Liver (tissue), 9 donors: ENCODE results near the gene UNC79. TPM values are rescaled to one million over a fixed set of nuclear protein-coding genes. Genes with fewer than 3 reads are reported as not detected.
"Not testable (repeated sequence)": the region's sequence is repeated elsewhere in the genome, so short reads cannot be mapped to it uniquely, and the experiment has no call there.

ENCODE experiments used
- DNase-seq: peaks from one replicate; pipeline ENCODE4 v3.0.0-alpha.2; 2017; ENCODE audit warnings: low spot score
- H3K27ac ChIP-seq, 2 donors: one replicate each; pipeline ENCODE4 v1.7.0; 2013; ENCODE audit warnings: inconsistent platforms in 2 of 2, low read length in 2 of 2, control low read depth in 1 of 2, low read depth in 1 of 2, mild to moderate bottlenecking in 1 of 2
- H3K27me3 ChIP-seq, 4 donors: one replicate each; pipeline versions ENCODE4 v1.6.1 to v1.7.0; 2013; ENCODE audit warnings: low read length in 3 of 4, inconsistent platforms in 1 of 4, mild to moderate bottlenecking in 1 of 4, moderate library complexity in 1 of 4; ENCODE audit not compliant: control insufficient read depth in 4 of 4, insufficient read depth in 4 of 4
- H3K36me3 ChIP-seq, 4 donors: one replicate each; pipeline versions ENCODE4 v1.6.1 to v1.7.0; 2013; ENCODE audit warnings: low read length in 3 of 4, mild to moderate bottlenecking in 3 of 4, low read depth in 1 of 4, moderate library complexity in 1 of 4; ENCODE audit not compliant: control insufficient read depth in 4 of 4, insufficient read depth in 3 of 4
- H3K4me1 ChIP-seq, 4 donors: one replicate each; pipeline versions ENCODE4 v1.6.1 to v1.7.0; 2013; ENCODE audit warnings: low read length in 3 of 4, mild to moderate bottlenecking in 3 of 4, moderate library complexity in 1 of 4; ENCODE audit not compliant: control insufficient read depth in 4 of 4, insufficient read depth in 4 of 4
- H3K4me3 ChIP-seq, 3 donors: one replicate each; pipeline versions ENCODE4 v1.6.1 to v1.7.0; 2013; ENCODE audit warnings: low read length in 3 of 3, control low read depth in 1 of 3, low read depth in 1 of 3, mild to moderate bottlenecking in 1 of 3
- H3K9ac ChIP-seq, 2 donors: one replicate each; pipeline ENCODE4 v1.7.0; 2013; ENCODE audit warnings: low read length in 2 of 2, mild to moderate bottlenecking in 2 of 2, moderate library complexity in 2 of 2, control low read depth in 1 of 2, low read depth in 1 of 2
- H3K9me3 ChIP-seq, 4 donors: one replicate each; pipeline versions ENCODE4 v1.6.1 to v1.7.0; 2013; ENCODE audit warnings: low read length in 3 of 4; ENCODE audit not compliant: control insufficient read depth in 4 of 4
- EGR1 ChIP-seq, 2 donors: IDR thresholded peaks; 2 replicates each; pipeline ENCODE4 v1.6.1; 2016 to 2018; ENCODE audit warnings: antibody characterized with exemption in 2 of 2, low read depth in 2 of 2
- FOXA1 ChIP-seq: IDR thresholded peaks from 2 replicates; pipeline ENCODE4 v1.6.1; 2016; ENCODE audit warnings: antibody characterized with exemption
- FOXA2 ChIP-seq: IDR thresholded peaks from 2 replicates; pipeline ENCODE4 v1.6.1; 2016; ENCODE audit warnings: antibody characterized with exemption
- GABPA ChIP-seq, 2 donors: IDR thresholded peaks in 1 of 2; conservative IDR thresholded peaks in 1 of 2; 2 replicates each; pipeline ENCODE4 v1.6.1; 2016; ENCODE audit warnings: antibody characterized with exemption in 2 of 2, mild to moderate bottlenecking in 1 of 2, moderate library complexity in 1 of 2
- HNF4G ChIP-seq: IDR thresholded peaks from 2 replicates; pipeline ENCODE4 v1.6.1; 2016; ENCODE audit warnings: antibody characterized with exemption
- JUND ChIP-seq, 2 donors: IDR thresholded peaks; 2 replicates each; pipeline ENCODE4 v1.6.1; 2016; ENCODE audit warnings: antibody characterized with exemption in 2 of 2
- NR2F2 ChIP-seq: IDR thresholded peaks from 2 replicates; pipeline ENCODE4 v1.6.1; 2016; ENCODE audit warnings: antibody characterized with exemption
- RXRA ChIP-seq, 2 donors: IDR thresholded peaks; 2 replicates each; pipeline ENCODE4 v1.6.1; 2017 to 2018; ENCODE audit warnings: antibody characterized with exemption in 2 of 2, mild to moderate bottlenecking in 1 of 2
- SP1 ChIP-seq: IDR thresholded peaks from 2 replicates; pipeline ENCODE4 v1.6.1; 2018; ENCODE audit warnings: antibody characterized with exemption, mild to moderate bottlenecking
- YY1 ChIP-seq: IDR thresholded peaks from 2 replicates; pipeline ENCODE4 v1.6.1; 2016; ENCODE audit warnings: antibody characterized with exemption, mild to moderate bottlenecking
- WGBS: extraction: QIAGEN DNeasy Blood & Tissue Kit; methylation state at CpG from one replicate; pipeline ENCODE4 v1.1.7; 2013; 5-methylcytosine and 5-hydroxymethylcytosine counted together
- polyA plus RNA-seq, 2 donors: library from polyadenylated mRNA; stranded (reverse) in 1 of 2; unstranded in 1 of 2; fragments of 200-250 nt in 1 of 2; fragments of >200 nt in 1 of 2; fragmentation: Nextera tagmentation in 1 of 2; extraction: Ambion mirVana in 1 of 2; gene quantifications; one replicate each; pipeline versions ENCODE4 v1.2.1 to v1.2.3, GENCODE V29; 2013 to 2015
- total RNA-seq, 2 donors: library from RNA; depleted of rRNA; stranded (reverse); fragments of >200 nt; gene quantifications; one replicate each; pipeline ENCODE4 v1.2.3, GENCODE V29; 2014
- TF ChIP-seq, protein P1 (sequence below): IDR thresholded peaks from 2 replicates; pipeline ENCODE4 v1.6.1; 2016; ENCODE audit warnings: antibody characterized with exemption
- TF ChIP-seq, protein P2 (sequence below): IDR thresholded peaks from 2 replicates; pipeline ENCODE4 v1.6.1; 2016; ENCODE audit warnings: antibody characterized with exemption, mild to moderate bottlenecking
- TF ChIP-seq, protein P3 (sequence below): fragments of 150-350 bp; IDR thresholded peaks from 2 replicates; pipeline ENCODE4 v1.5.1; 2017; ENCODE audit warnings: improper control_type of control experiment, low read depth, low read length; ENCODE audit not compliant: missing input control
- TF ChIP-seq, protein P4 (sequence below): IDR thresholded peaks from 2 replicates; pipeline ENCODE4 v1.6.1; 2016; ENCODE audit warnings: antibody characterized with exemption
- TF ChIP-seq, protein P5 (sequence below): IDR thresholded peaks from 2 replicates; pipeline ENCODE4 v1.6.1; 2016; ENCODE audit warnings: antibody characterized with exemption
- donor health status: healthy.
- donor health status: healthy.
- donor health status: healthy.
- donor health status: healthy.
- donor health status: healthy.

The UNC79 gene
- total and polyA plus RNA-seq, 4 donors = 0.01 to 0.08 (median 0.05) TPM; not detected in 1

DNA sequence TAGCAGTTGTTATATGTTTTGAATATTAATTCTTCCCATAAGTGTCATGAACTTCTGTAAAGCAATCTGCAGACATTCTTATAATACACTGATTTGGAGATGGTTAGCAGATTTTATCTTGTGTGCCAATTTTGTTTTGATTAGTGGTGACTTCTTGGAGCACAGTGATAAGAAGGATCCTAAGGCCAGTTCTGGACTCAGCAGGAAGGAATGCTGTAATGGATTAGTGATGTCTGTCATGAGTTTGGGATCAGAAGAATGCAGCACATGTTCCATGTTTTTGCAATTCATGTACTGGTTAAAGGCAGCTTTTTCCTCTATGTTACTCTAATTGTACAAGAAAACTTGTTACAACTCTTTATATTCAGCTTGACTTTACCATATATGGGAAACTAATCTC is 91.5 kb downstream of the UNC79 start:
- Histone ChIP-seq H3K9me3 (peaks cover 0 to 20% (median under 1%) of the 10 kb centered on the region in 4 donors), H3K27ac (no peak overlapping the region), H3K36me3 (no peaks in the 10 kb centered on the region), H3K27me3 (no peaks in the 10 kb centered on the region), H3K4me1 (no peaks in the 10 kb centered on the region), H3K9ac (no peak overlapping the region), H3K4me3 (no peak overlapping the region)
- DNase-seq = no peak
- TF ChIP-seq NR2F2 (no peak), JUND (IDR thresholded peaks at IDR 0.05) (no peak), YY1 (no peak), EGR1 (IDR thresholded peaks at IDR 0.05; ENCODE audit: low read depth in 2 of 2) (no peak), FOXA2 (no peak), FOXA1 (no peak), HNF4G (no peak), RXRA (IDR thresholded peaks at IDR 0.05) (no peak), SP1 (no peak), GABPA (IDR thresholded peaks at IDR 0.05 in 1 of 2, conservative IDR thresholded peaks at IDR 0.05 in 1 of 2) (no peak)
- TF ChIP-seq, protein P1, sequence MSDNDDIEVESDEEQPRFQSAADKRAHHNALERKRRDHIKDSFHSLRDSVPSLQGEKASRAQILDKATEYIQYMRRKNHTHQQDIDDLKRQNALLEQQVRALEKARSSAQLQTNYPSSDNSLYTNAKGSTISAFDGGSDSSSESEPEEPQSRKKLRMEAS = no peak
- TF ChIP-seq, protein P2, sequence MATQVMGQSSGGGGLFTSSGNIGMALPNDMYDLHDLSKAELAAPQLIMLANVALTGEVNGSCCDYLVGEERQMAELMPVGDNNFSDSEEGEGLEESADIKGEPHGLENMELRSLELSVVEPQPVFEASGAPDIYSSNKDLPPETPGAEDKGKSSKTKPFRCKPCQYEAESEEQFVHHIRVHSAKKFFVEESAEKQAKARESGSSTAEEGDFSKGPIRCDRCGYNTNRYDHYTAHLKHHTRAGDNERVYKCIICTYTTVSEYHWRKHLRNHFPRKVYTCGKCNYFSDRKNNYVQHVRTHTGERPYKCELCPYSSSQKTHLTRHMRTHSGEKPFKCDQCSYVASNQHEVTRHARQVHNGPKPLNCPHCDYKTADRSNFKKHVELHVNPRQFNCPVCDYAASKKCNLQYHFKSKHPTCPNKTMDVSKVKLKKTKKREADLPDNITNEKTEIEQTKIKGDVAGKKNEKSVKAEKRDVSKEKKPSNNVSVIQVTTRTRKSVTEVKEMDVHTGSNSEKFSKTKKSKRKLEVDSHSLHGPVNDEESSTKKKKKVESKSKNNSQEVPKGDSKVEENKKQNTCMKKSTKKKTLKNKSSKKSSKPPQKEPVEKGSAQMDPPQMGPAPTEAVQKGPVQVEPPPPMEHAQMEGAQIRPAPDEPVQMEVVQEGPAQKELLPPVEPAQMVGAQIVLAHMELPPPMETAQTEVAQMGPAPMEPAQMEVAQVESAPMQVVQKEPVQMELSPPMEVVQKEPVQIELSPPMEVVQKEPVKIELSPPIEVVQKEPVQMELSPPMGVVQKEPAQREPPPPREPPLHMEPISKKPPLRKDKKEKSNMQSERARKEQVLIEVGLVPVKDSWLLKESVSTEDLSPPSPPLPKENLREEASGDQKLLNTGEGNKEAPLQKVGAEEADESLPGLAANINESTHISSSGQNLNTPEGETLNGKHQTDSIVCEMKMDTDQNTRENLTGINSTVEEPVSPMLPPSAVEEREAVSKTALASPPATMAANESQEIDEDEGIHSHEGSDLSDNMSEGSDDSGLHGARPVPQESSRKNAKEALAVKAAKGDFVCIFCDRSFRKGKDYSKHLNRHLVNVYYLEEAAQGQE = no peak
- TF ChIP-seq, protein P3, sequence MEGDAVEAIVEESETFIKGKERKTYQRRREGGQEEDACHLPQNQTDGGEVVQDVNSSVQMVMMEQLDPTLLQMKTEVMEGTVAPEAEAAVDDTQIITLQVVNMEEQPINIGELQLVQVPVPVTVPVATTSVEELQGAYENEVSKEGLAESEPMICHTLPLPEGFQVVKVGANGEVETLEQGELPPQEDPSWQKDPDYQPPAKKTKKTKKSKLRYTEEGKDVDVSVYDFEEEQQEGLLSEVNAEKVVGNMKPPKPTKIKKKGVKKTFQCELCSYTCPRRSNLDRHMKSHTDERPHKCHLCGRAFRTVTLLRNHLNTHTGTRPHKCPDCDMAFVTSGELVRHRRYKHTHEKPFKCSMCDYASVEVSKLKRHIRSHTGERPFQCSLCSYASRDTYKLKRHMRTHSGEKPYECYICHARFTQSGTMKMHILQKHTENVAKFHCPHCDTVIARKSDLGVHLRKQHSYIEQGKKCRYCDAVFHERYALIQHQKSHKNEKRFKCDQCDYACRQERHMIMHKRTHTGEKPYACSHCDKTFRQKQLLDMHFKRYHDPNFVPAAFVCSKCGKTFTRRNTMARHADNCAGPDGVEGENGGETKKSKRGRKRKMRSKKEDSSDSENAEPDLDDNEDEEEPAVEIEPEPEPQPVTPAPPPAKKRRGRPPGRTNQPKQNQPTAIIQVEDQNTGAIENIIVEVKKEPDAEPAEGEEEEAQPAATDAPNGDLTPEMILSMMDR = no peak
- TF ChIP-seq, protein P4, sequence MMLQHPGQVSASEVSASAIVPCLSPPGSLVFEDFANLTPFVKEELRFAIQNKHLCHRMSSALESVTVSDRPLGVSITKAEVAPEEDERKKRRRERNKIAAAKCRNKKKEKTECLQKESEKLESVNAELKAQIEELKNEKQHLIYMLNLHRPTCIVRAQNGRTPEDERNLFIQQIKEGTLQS = no peak
- TF ChIP-seq, protein P5, sequence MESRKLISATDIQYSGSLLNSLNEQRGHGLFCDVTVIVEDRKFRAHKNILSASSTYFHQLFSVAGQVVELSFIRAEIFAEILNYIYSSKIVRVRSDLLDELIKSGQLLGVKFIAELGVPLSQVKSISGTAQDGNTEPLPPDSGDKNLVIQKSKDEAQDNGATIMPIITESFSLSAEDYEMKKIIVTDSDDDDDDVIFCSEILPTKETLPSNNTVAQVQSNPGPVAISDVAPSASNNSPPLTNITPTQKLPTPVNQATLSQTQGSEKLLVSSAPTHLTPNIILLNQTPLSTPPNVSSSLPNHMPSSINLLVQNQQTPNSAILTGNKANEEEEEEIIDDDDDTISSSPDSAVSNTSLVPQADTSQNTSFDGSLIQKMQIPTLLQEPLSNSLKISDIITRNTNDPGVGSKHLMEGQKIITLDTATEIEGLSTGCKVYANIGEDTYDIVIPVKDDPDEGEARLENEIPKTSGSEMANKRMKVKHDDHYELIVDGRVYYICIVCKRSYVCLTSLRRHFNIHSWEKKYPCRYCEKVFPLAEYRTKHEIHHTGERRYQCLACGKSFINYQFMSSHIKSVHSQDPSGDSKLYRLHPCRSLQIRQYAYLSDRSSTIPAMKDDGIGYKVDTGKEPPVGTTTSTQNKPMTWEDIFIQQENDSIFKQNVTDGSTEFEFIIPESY = no peak

DNA sequence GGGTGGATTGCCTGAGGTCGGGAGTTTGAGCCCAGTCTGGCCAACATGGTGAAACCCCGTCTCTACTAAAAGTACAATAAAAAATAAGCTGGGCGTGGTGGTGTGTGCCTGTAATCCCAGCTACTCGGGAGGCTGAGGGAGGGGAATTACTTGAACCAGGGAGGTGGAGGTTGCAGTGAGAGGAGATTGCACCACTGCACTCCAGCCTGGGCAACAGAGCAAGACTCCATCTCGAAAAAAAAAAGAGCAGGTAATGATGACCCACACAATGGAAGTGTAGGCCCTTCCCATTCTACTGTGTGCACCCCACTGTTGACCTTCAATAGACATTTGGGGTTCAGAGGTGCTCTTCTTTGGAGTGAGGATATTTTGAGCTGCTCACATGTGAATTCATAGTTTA is 94.5 kb downstream of the UNC79 start:
- not testable (repeated sequence) for DNase-seq, H3K36me3 ChIP-seq, H3K27me3 ChIP-seq, H3K9me3 ChIP-seq, H3K4me3 ChIP-seq, H3K9ac ChIP-seq, H3K27ac ChIP-seq, H3K4me1 ChIP-seq
- WGBS = 84% methylated on average over 5 of the region's 5 CpGs
